ENCODE measurements around the gene MAP2.

Gene MAP2

GRCh38 chr2:209741953-209742352 lies 318.1 kb downstream of the MAP2 start:
- no peak for DNase-seq

DNA sequence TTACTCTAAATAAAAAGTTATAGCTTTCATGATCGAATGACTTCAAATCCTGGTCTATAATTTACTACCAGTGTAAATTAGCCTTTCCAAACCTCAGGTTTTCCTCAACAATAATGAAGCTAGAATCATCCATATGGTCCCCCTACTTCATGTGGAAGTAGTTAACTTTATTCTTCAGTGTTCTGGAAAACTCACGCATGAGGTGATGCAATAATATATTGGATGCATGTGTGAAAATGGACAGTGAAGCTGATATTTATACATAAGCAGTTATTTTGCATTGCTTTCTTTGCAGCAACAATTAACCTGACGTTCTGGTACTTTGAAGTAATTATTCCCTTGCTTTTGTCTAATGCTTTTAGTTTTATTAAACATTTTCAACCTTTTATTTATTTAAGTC lies 329.2 kb downstream of the MAP2 start:
- DNase-seq = no peak

GRCh38 chr2:209757163-209757562 lies 333.3 kb downstream of the MAP2 start:
- no peak for DNase-seq

DNA sequence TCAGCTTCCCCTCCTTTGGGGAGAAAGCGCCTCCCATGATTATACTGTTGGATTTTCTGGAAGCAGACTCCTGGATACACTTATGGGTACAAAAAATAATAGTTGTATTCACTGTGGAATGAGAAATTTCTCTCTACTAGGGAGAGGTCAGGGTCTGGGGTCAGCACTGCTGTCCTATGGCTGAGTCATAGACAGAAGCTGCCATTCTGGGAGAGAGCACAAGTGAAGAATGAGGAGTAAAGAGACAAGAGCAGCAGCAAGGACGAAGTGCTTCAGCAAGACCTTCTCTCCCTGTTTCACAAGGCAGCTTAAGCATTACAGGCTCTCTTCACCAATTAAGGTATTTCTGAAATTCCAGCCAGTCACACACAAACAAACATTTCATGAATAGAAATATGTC lies 337.7 kb downstream of the MAP2 start:
- no peak for DNase-seq

GRCh38 chr2:209762563-209762962 lies 338.7 kb downstream of the MAP2 start:
- no peak for DNase-seq

- no peak for DNase-seq
Observed at GRCh38 chr2:209763106-209763505, 339.3 kb downstream of the MAP2 start.

- DNase-seq = no peak
Observed at GRCh38 chr2:209766613-209767012, 342.8 kb downstream of the MAP2 start.

GRCh38 chr2:209767316-209767715 lies 343.5 kb downstream of the MAP2 start:
- DNase-seq = no peak

DNA sequence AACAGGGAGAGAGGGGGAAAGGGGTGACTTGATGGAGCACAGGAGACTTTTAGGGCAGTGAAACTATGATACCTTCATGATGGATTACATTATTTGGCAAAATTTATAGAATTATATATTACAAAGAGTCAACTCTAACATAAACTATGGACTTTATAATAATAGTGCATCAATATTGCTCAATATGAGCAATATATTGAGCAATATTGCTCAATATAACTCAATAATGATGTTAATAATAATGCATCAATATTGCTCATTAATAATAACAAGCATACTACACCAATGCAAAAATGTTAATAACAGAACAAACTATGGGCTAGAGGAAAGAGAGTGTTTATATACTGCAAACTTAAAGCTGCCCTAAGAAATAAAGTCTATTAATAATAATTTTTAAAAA lies 344.7 kb downstream of the MAP2 start:
- no peak for DNase-seq

DNA sequence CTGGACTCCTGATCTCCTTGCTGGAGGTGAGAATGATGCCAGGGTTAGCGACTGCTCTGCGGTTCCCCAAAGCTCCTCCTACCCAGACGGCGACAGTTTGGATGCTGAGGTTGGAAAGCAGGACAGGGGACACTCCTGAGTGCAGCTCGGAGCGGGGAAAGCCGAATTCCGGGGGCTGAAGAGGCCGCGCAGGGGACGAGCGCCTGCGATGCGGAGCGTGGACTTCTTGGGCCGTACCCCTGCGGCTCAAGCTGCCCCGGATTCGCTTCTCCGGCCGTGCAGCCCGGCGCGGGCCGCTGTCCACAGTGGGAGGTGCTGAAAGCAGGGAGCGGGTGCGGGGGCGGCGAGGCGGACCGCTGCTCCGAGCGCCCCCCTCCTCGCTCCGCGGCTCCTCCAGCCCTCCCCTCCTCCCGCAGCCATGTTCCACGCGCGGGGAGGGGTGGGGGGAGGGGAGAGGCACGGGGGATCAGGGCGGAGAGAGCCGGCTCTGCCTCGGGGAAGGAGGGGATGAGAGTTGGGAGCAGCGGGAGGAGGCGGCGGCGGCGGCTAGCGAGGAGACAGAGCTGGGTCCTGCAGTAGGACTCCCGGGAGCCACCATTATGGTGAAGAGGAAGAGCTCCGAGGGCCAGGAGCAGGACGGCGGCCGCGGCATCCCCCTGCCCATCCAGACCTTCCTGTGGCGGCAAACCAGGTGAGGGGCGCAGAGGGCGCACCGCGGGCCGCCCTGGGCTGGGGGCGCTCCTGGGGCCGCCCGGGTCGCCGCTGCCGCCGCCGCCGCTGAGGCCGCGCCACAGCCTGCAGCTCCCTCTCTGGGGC lies 347.8 kb downstream of the MAP2 start, which contains the start of gene UNC80:
UNC80 (plus strand) TSS at position 359 of the 816 bp plus-strand sequence; CDS start at position 600, 241 bp downstream.
- peak; percentile 3 for DNase-seq

- DNase-seq = no peak
Observed at GRCh38 chr2:209772290-209772685, 348.4 kb downstream of the MAP2 start.

- DNase-seq = no peak
Observed at GRCh38 chr2:209773377-209773776, 349.5 kb downstream of the MAP2 start.
